ENCODE results near the gene FARP2.
A peak's percentile ranks its signal among the peaks of the same experiment; 100 is the strongest.
"Not testable (repeated sequence)": the region's sequence is repeated elsewhere in the genome, so short reads cannot be mapped to it uniquely, and the experiment has no call there.

Gene FARP2

DNA sequence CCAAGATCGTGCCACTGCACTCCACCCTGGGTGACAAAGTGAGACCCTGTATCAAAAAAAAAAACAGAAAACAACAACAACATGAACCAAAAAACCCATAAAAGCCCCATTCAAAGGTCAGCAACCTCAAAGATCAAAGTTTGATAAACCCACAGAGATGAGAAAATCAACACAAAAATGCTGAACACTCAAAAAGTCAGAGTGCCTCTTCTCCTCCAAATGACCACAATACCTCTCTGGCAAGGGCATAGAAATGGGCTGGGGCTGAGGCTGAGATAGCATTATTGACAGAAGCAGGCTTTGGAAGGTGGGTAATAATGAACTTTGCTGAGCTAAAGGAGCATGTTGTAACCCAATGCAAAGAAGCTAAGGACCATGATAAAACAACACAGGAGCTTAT is 66.3 kb downstream of the FARP2 start:
- Histone ChIP-seq H4K20me1 (ENCODE audit: insufficient read depth) (no peaks in the 10 kb centered on the region), H3K36me3 (ENCODE audit: insufficient read depth) (peaks cover 4% of the 10 kb centered on the region; the same call in 1 of the 2 replicates)

GRCh38 chr2:241423489-241423888 is 67.4 kb downstream of the FARP2 start:
- H3K27ac ChIP-seq; H4K20me1 ChIP-seq (ENCODE audit: insufficient read depth); H3K27me3 ChIP-seq (ENCODE audit: insufficient read depth, low read depth); H3K36me3 ChIP-seq (ENCODE audit: insufficient read depth); H3K4me2 ChIP-seq; H3K79me2 ChIP-seq (ENCODE audit: insufficient read depth, low read depth); H3K9ac ChIP-seq; H3K4me3 ChIP-seq (IDR thresholded peaks at IDR 0.05; ENCODE audit: insufficient read depth, low read depth, low read length); H2AFZ ChIP-seq (ENCODE audit: low read depth): not testable (repeated sequence)
- H3K4me1 ChIP-seq (ENCODE audit: low read depth, poor library complexity, severe bottlenecking) = peaks cover 30% of the 10 kb centered on the region

More for the DNA sequence above, 66.3 kb downstream of the FARP2 start:
- Histone ChIP-seq H2AFZ (ENCODE audit: low read depth) (no peak overlapping the region), H3K27me3 (ENCODE audit: insufficient read depth, low read depth) (no peaks in the 10 kb centered on the region), H3K4me2 (peak overlapping the region; percentile 30), H3K4me1 (ENCODE audit: low read depth, poor library complexity, severe bottlenecking) (peaks cover 30% of the 10 kb centered on the region), H3K4me3 (IDR thresholded peaks at IDR 0.05; ENCODE audit: insufficient read depth, low read depth, low read length) (no peak overlapping the region), H3K27ac (peak overlapping the region; percentile 21; the same call in 1 of the 2 replicates), H3K9ac (no peak overlapping the region), H3K79me2 (ENCODE audit: insufficient read depth, low read depth) (no peaks in the 10 kb centered on the region)
- TF ChIP-seq, protein P1, sequence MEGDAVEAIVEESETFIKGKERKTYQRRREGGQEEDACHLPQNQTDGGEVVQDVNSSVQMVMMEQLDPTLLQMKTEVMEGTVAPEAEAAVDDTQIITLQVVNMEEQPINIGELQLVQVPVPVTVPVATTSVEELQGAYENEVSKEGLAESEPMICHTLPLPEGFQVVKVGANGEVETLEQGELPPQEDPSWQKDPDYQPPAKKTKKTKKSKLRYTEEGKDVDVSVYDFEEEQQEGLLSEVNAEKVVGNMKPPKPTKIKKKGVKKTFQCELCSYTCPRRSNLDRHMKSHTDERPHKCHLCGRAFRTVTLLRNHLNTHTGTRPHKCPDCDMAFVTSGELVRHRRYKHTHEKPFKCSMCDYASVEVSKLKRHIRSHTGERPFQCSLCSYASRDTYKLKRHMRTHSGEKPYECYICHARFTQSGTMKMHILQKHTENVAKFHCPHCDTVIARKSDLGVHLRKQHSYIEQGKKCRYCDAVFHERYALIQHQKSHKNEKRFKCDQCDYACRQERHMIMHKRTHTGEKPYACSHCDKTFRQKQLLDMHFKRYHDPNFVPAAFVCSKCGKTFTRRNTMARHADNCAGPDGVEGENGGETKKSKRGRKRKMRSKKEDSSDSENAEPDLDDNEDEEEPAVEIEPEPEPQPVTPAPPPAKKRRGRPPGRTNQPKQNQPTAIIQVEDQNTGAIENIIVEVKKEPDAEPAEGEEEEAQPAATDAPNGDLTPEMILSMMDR (conservative IDR thresholded peaks at IDR 0.05; ENCODE audit: low read depth, low read length) = no peak

GRCh38 chr2:241425368-241425767 is 69.3 kb downstream of the FARP2 start:
- Histone ChIP-seq H3K4me1 (ENCODE audit: low read depth, poor library complexity, severe bottlenecking) (peaks cover 29% of the 10 kb centered on the region), H3K4me3 (IDR thresholded peaks at IDR 0.05; ENCODE audit: insufficient read depth, low read depth, low read length) (no peak overlapping the region), H3K27me3 (ENCODE audit: insufficient read depth, low read depth) (no peaks in the 10 kb centered on the region), H4K20me1 (ENCODE audit: insufficient read depth) (no peaks in the 10 kb centered on the region), H3K36me3 (ENCODE audit: insufficient read depth) (peaks cover 4% of the 10 kb centered on the region; the same call in 1 of the 2 replicates), H3K4me2 (no peak overlapping the region), H2AFZ (ENCODE audit: low read depth) (no peak overlapping the region), H3K27ac (no peak overlapping the region), H3K9ac (no peak overlapping the region), H3K79me2 (ENCODE audit: insufficient read depth, low read depth) (no peaks in the 10 kb centered on the region; the same call in 1 of the 2 replicates)
- TF ChIP-seq, protein P1 (conservative IDR thresholded peaks at IDR 0.05; ENCODE audit: low read depth, low read length) = no peak

GRCh38 chr2:241430178-241430577 is 74.1 kb downstream of the FARP2 start:
- H3K4me2 ChIP-seq = no peak overlapping the region
- no peak overlapping the region for H3K4me3 ChIP-seq (IDR thresholded peaks at IDR 0.05; ENCODE audit: insufficient read depth, low read depth, low read length)
- no peak overlapping the region for H2AFZ ChIP-seq (ENCODE audit: low read depth)
- no peak overlapping the region for H3K9ac ChIP-seq
- no peaks in the 10 kb centered on the region for H3K36me3 ChIP-seq (ENCODE audit: insufficient read depth)
- H4K20me1 ChIP-seq (ENCODE audit: insufficient read depth) = no peaks in the 10 kb centered on the region
- no peaks in the 10 kb centered on the region; the same call in 1 of the 2 replicates for H3K79me2 ChIP-seq (ENCODE audit: insufficient read depth, low read depth)
- H3K27me3 ChIP-seq (ENCODE audit: insufficient read depth, low read depth) = no peaks in the 10 kb centered on the region
- no peak overlapping the region for H3K27ac ChIP-seq
- no peaks in the 10 kb centered on the region for H3K4me1 ChIP-seq (ENCODE audit: low read depth, poor library complexity, severe bottlenecking)
- TF ChIP-seq, protein P1 (conservative IDR thresholded peaks at IDR 0.05; ENCODE audit: low read depth, low read length) = no peak

GRCh38 chr2:241432824-241433448 is 76.9 kb downstream of the FARP2 start:
- H3K4me2 ChIP-seq = no peak overlapping the region
- TF ChIP-seq, protein P1 (conservative IDR thresholded peaks at IDR 0.05; ENCODE audit: low read depth, low read length) = no peak
- no peaks in the 10 kb centered on the region for H3K27me3 ChIP-seq (ENCODE audit: insufficient read depth, low read depth)
- H3K4me3 ChIP-seq (IDR thresholded peaks at IDR 0.05; ENCODE audit: insufficient read depth, low read depth, low read length) = no peak overlapping the region
- H3K27ac ChIP-seq = no peak overlapping the region
- H3K4me1 ChIP-seq (ENCODE audit: low read depth, poor library complexity, severe bottlenecking) = no peaks in the 10 kb centered on the region
- no peaks in the 10 kb centered on the region for H4K20me1 ChIP-seq (ENCODE audit: insufficient read depth)
- no peaks in the 10 kb centered on the region for H3K36me3 ChIP-seq (ENCODE audit: insufficient read depth)
- H3K9ac ChIP-seq = no peak overlapping the region
- H2AFZ ChIP-seq (ENCODE audit: low read depth) = no peak overlapping the region
- H3K79me2 ChIP-seq (ENCODE audit: insufficient read depth, low read depth) = no peaks in the 10 kb centered on the region; the same call in 1 of the 2 replicates
